ENCODE measurements around the gene SRGAP1. TPM values are rescaled to one million over a fixed set of nuclear protein-coding genes. Genes with fewer than 3 reads are reported as not detected.

The SRGAP1 gene
- total and polyA plus RNA-seq, 2 of the 8 experiments (the other 6 are each of a cell fraction or from before 2014, with no cell fraction given): 3.2 to 7.3 TPM

GRCh38 chr12:63838411-63838810 is 6.1 kb upstream of the SRGAP1 start:
- H2BK120ac ChIP-seq (replicated peaks; ENCODE audit: low read depth, low read length): no peak overlapping the region
- H3K56ac ChIP-seq (replicated peaks; ENCODE audit: insufficient read length, low read depth, low read length): no peak overlapping the region
- H2AK5ac ChIP-seq (ENCODE audit: low read depth, low read length): no peak overlapping the region
- no peak overlapping the region for H2BK12ac ChIP-seq (ENCODE audit: low read depth, low read length)
- no peak for FAIRE-seq
- H4K8ac ChIP-seq (ENCODE audit: extremely low read depth, insufficient read depth, low read length): no peak overlapping the region
- no peak overlapping the region for H2BK15ac ChIP-seq (ENCODE audit: low read length)
- ChIA-PET POLR2A (ENCODE audit: partially characterized antibody) (no interaction called here), CTCF (ENCODE audit: partially characterized antibody) (interaction anchor here (0.7 to 8.0 kb wide), 7 partner anchors 12 to 419 kb away, joined by 3 to 67 read pairs (median 4); no protein-coding TSS in a partner anchor)
- H3K79me1 ChIP-seq (ENCODE audit: low read depth, low read length): no peaks in the 10 kb centered on the region
- no peaks in the 10 kb centered on the region for H4K20me1 ChIP-seq (replicated peaks in 1 of 2; ENCODE audit: control insufficient read depth in 1 of 2, insufficient read depth in 2 of 2, low read length in 2 of 2)
- H4K91ac ChIP-seq (replicated peaks; ENCODE audit: insufficient read length, low read length): no peak overlapping the region
- H3K23ac ChIP-seq (ENCODE audit: insufficient read length): no peak overlapping the region
- no peaks in the 10 kb centered on the region for H3K36me3 ChIP-seq (ENCODE audit: control insufficient read depth in 2 of 4, insufficient read depth in 4 of 4, low read length in 3 of 4)
- no peak overlapping the region for H3K4me2 ChIP-seq (ENCODE audit: insufficient read depth in 1 of 2, low read depth in 2 of 2, low read length in 2 of 2)
- H3K4me1 ChIP-seq (replicated peaks in 1 of 4; ENCODE audit: control insufficient read depth in 3 of 4, insufficient read depth in 4 of 4, low read length in 3 of 4): peaks cover 0 to 2% (median 0%) of the 10 kb centered on the region in 4 experiments; a peak in 1 of 7 replicates
- H3K9ac ChIP-seq (replicated peaks in 1 of 4; ENCODE audit: extremely low read depth in 1 of 4, low read depth in 3 of 4, low read length in 3 of 4): no peak overlapping the region
- no peak overlapping the region for H2BK20ac ChIP-seq (ENCODE audit: low read length)
- H2AFZ ChIP-seq (ENCODE audit: low read length): no peak overlapping the region
- WGBS, 2 experiments (ENCODE audit: extremely low coverage in 1 of 2, insufficient coverage in 1 of 2, insufficient read length in 1 of 2, insufficient replicate concordance in 2 of 2, low coverage in 1 of 2, low lambda C conversion rate in 2 of 2, missing lambda C conversion rate in 1 of 2): 92% methylated on average over 9 of the region's 9 CpGs; no CpG with 5 or more reads in 1 of the 2 experiments
- DNase-seq (ENCODE audit: low read depth in 1 of 2, low spot score in 2 of 2): no peak
- H3K4ac ChIP-seq (replicated peaks; ENCODE audit: insufficient read length, low read depth, low read length): no peak overlapping the region
- H3K23me2 ChIP-seq (ENCODE audit: low read depth, low read length): peaks cover 4% of the 10 kb centered on the region; the same call in 1 of the 2 replicates
- no peak overlapping the region for H3K4me3 ChIP-seq (ENCODE audit: extremely low read depth in 1 of 4, insufficient read depth in 2 of 4, low read depth in 3 of 4, low read length in 4 of 4)
- peaks cover 0 to 1% (median 0%) of the 10 kb centered on the region in 4 experiments; a peak in 1 of 7 replicates for H3K27me3 ChIP-seq (replicated peaks in 1 of 4; ENCODE audit: control insufficient read depth in 3 of 4, extremely low read depth in 1 of 4, insufficient read depth in 3 of 4, low read length in 3 of 4)
- H3K14ac ChIP-seq (ENCODE audit: insufficient read length): no peak overlapping the region
- H3K27ac ChIP-seq (ENCODE audit: low read depth, low read length): no peak overlapping the region
- H3K18ac ChIP-seq (ENCODE audit: extremely low read depth, low read length): no peak overlapping the region
- no peaks in the 10 kb centered on the region for H3K9me3 ChIP-seq (ENCODE audit: insufficient read depth in 2 of 2, low read depth in 1 of 2, low read length in 1 of 2)
- H3K79me2 ChIP-seq (ENCODE audit: control insufficient read depth in 1 of 2, insufficient read depth in 2 of 2, low read length in 2 of 2): no peaks in the 10 kb centered on the region
- no peak overlapping the region for H2BK5ac ChIP-seq (ENCODE audit: low read depth, low read length)
- H4K5ac ChIP-seq (ENCODE audit: insufficient read length, low read depth, low read length): no peak overlapping the region
- TF ChIP-seq RAD21 (IDR thresholded peaks at IDR 0.05 in 1 of 2, conservative IDR thresholded peaks at IDR 0.05 in 1 of 2; ENCODE audit: low read depth in 2 of 2, low read length in 2 of 2) (no peak), CEBPB (IDR thresholded peaks at IDR 0.05; ENCODE audit: low read depth, low read length) (no peak), CBX5 (IDR thresholded peaks at IDR 0.05; ENCODE audit: low read depth, low read length) (no peak), MAX (IDR thresholded peaks at IDR 0.05) (no peak), POU5F1 (IDR thresholded peaks at IDR 0.05; ENCODE audit: low read depth, low read length) (no peak), RBBP5 (IDR thresholded peaks at IDR 0.05; ENCODE audit: borderline replicate concordance, low read depth, low read length) (no peak), JUN (IDR thresholded peaks at IDR 0.05; ENCODE audit: low read depth, low read length) (no peak), JUND (IDR thresholded peaks at IDR 0.05; ENCODE audit: low read length) (no peak), SP2 (IDR thresholded peaks at IDR 0.05; ENCODE audit: low read length) (no peak), BRCA1 (IDR thresholded peaks at IDR 0.05; ENCODE audit: low read depth, low read length) (no peak), RNF2 (IDR thresholded peaks at IDR 0.05; ENCODE audit: borderline replicate concordance, low read depth, low read length, missing control alignments, poor library complexity, severe bottlenecking) (no peak), CHD2 (IDR thresholded peaks at IDR 0.05; ENCODE audit: low read length) (no peak), GTF2F1 (IDR thresholded peaks at IDR 0.05; ENCODE audit: borderline replicate concordance, low read depth, low read length) (no peak), EGR1 (IDR thresholded peaks at IDR 0.05; ENCODE audit: borderline replicate concordance, low read depth, low read length) (no peak)
